HG03060 (cell line): ENCODE data around the gene ANKRD36C.
"Not testable (repeated sequence)": the region's sequence is repeated elsewhere in the genome, so short reads cannot be mapped to it uniquely, and the experiment has no call there.

Experiments
- ATAC-seq: cut with Tn5 transposase; IDR thresholded peaks from one replicate; pipeline ENCODE4 v1.9.1; 2021; ENCODE audit warnings: low read depth, moderate number of reproducible peaks; ENCODE audit not compliant: unreplicated experiment

The ANKRD36C gene

DNA sequence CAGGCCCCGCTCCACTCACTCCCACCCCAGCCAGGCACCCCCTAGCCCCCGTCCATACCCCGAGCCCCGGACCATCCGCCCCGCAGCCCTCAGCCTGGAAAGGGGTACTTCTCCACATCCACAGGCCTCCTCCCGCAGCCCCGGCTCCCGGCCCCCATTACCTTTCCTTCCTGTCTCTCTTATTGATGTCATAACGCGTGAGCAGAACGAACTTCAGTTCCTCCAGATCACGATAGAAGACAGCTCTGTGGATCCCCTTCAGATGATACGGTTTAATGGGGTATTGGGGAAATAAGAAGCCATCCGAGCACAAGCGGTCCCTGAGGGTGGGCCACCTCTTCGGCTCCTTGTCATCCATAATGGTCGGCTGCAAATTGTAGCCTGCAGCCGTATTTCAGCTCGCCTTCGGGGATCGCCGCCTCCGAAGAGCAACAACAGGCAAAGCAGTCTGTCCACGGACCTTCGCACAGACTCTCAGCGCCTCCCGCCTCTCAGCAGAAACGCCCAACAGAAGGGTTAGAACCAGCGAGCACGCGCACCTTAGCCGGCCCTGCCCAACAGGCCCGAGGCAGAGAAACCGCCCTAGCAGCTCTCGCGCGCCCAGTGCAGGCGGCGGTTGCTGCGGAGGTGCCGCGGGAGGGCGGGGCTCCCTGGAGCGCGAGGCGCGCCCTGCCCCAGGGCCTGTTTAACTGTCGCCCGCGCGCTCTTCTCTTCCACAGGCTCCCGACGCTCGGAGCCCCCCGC, at the start of gene ANKRD36C:
TSS of gene ANKRD36C (minus strand) at position 474 of the 744 bp plus-strand sequence. CDS start at position 358, 116 bp downstream.
- peak; percentile 80 for ATAC-seq

DNA sequence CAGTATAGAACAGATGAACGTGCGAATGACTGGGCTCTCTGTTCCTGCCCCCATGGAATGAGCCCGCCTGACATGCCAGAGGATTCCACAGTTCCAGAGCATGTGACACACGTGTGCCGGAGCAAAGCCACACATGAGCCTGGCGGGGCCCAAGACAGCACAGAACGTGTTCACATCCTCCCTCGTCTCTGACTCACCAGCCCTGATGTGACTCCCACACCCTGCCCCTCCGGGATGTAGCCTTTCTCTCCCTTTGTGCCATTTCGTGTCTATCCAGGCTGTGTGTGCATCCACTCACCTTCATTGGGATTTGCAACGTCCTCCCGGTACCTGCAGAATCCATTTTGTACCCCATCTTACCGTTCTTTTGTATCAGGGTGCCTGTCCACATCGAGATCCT, 43.9 kb upstream of the ANKRD36C start:
- ATAC-seq = not testable (repeated sequence)

DNA sequence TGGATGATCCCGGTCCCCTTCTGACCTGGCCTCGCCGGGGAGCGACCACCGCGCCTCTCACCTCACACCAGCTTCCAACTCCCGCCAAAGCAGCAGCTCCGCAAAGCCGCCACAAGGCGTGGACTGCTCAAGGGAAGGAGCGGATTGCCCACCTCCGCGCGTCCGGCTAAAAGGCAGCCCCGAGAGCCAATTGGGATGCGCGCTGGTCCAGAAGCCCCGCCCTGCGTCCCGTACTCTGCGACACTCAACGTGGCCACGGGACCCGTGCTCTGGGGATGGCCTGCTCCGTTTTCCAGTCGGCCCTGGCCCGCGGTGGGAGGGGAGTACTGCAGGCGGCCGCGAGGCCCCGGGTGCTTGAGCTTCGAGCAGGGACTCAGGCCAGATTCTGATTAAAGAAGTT, 43.2 kb upstream of the ANKRD36C start, which contains the start of gene GPAT2:
TSS of gene GPAT2 (minus strand) at position 125 of the 400 bp plus-strand sequence. CDS start 2,557 bp downstream, outside the sequence.
- not testable (repeated sequence) for ATAC-seq

DNA sequence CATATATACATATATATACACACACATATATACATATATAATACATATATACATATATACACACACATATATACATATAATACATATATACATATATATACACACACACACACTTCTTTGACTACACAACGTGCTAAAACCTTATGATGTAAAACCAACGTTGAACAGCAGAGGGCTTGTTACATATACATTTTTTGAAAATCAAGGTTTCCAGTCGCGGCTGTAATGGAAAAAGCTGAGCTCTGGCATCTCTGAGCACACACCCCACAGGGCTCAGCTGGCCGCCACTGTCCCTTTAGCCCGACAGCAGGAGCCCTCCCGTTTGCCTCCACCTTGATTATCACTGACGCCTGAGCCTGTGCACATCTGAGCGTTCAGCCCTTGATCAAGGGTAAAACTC, 42.4 kb upstream of the ANKRD36C start:
- not testable (repeated sequence) for ATAC-seq

DNA sequence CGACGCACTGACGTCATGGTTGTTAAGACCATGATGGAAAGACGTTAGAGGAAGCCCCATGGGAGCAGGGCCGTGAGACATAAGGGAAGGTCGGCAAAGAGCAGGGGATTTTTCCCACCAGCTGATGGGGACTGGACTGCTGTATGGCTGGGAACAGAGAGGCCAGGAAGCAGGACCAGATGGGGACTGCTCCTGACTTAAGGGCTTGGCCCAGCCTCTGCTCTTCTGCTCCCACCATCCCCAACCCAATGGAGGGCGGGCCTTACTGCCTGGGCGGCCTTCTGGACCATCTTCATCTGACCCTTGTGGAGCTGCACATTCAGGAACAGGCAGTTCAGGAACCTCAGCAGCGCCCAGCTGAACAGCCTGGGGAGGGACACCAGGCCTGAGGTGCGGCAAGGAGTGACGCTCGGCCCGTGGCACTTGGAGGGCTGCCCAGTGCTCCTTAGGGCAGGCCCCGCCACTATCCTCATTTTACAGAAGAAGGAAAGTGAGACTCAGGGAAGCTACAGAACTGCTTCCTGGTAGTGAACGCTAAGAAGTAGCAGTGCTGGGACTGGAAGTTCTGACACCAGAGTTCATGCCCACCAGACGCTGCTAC, 36.2 kb upstream of the ANKRD36C start:
- not testable (repeated sequence) for ATAC-seq

DNA sequence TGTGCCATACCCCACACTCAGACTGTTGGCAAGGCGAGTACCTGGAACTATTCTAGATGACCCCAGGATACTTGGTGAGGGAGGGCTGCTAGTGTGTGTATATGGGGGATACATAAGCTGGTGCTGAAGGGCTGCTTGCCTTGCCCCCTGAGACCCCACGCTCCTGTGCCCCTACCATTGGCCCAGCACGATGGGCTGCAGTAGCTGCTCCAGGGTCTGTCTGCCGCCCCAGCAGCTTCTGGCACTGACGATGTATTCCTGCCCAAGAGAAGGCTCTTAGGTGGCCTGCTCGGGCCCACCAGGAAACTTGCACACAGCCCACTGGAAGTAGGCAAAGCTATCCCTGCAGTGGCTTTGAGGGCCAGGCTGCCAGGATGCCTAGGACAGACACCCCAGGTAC, 34.1 kb upstream of the ANKRD36C start:
- not testable (repeated sequence) for ATAC-seq

DNA sequence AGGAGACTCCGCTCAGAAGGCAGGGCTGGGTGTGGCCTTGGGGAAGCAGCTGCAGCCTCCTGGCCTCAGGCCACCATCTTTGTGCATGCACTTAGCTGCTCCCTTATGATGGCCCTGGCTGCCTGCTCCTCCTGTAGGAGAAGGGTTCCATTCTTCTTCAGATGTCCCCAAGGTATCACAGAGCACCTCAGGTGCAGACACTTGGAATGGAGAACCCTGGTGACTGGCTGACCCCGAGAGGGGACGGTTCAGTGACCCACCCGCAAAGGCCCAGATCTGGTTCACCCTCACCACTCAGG, 33.5 kb upstream of the ANKRD36C start:
- ATAC-seq = no peak

DNA sequence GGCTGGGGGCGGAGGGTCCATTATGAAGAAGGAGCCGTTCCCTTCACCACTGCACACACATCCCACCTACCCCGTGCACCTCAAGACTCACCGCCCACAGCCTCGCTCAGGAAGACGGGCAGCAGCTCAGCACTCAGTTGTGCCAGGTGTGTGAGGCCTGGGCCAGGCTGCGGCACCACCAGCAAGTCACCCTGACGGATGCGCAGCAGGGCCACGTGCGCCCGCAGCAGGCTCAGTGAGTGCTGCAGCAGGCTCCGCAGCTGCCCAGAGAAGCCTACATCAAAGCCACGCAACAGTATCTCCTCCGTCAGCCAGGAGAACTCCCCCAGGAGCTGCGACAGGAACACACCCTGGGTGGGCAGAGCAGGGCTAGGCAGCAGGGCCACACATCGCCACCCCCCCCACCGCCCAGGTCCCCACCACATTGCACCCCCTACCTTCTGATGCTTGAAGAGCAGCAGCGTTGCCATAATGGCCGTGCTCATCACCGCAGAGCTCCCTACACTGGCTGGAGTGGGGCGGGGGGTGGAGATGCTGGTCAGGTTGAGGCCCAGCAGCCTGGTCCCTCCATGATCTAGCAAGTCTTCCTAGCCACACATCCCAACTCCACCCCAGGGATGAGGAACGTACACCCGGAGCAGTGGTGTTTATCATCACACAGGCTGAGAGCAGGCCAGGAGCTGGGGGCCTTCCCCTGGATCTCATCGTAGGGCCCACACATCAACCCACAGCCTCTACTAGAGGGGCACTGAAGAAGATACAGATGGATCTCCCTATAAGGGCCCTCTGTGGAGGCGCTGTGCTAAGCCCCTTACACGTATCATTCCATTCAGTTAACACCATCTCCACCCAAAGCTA, 32.9 kb upstream of the ANKRD36C start:
- ATAC-seq = no peak

DNA sequence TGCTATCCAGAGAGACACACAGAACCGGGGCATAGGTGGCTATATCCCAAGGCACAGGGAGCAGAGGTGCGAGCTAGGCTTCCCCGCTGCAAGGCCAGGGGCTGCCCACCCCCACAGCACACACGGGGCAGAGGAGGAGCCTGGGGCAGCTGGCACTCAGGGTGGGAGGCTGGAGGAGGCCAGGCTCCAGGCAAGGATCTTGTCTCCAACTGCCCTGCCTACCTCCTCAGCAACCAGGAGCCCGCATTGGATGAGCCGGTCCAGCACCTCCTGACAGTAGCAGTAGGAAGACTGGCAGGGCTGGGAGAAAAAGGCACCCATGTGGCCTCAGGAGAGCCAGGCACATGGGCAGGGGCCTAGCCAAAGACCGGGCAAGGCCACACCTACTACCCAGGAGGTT, 32.1 kb upstream of the ANKRD36C start:
- not testable (repeated sequence) for ATAC-seq

DNA sequence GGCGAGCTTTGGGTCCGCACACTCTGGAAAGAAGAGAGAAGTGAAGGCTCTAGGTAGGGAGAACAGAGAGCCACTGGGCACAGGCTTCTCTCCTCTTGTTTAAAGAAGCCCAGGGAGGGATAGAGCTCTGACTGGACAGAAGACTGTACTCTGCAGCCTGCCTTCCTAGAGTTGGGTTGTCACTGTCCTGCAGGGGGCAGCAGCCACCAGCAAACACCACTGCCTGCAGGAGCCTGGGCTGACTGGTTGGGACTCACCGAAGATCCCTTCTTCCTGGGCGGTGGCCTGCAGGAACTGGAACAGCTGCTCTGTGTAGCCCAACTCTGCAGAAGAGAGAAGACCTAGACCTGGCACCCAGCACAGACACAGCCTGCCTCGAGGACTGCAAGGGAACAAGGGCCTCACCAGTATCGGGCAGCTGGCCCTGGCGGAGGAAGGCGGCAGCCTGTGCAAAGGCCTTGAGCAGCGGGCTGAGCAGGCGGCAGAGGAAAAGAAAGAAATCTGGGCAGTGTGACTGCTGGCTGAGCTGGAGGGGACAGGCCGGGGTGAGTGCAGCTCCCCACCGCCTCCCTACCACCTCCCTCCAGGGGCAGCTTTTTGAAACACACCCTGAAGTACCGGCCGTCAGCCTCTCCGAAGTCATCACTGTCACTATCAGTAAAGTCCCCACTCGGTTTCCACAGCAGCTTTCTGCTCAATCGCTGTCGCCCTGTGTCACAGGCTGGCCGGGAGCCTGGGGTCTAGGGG, 31.2 kb upstream of the ANKRD36C start:
- not testable (repeated sequence) for ATAC-seq

DNA sequence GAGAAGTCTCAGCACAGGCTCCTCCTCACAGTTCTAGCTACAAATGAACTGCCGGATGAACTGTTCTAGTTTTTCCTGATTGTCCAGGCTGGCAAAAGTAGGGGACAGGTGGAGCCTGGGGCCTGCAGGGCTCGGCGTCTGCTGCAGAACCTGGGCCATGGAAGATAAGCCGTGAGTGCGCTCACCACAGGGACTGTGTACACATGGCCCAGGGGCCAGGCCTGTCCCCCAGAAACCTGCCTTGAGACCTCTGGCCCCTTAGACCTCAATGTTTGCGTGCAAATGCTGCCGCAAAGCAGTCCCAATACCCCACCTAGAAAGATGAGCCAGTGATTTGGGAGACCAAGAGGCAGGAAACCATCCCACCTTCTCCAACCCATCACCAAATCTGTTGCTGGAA, 30.5 kb upstream of the ANKRD36C start:
- ATAC-seq = not testable (repeated sequence)

DNA sequence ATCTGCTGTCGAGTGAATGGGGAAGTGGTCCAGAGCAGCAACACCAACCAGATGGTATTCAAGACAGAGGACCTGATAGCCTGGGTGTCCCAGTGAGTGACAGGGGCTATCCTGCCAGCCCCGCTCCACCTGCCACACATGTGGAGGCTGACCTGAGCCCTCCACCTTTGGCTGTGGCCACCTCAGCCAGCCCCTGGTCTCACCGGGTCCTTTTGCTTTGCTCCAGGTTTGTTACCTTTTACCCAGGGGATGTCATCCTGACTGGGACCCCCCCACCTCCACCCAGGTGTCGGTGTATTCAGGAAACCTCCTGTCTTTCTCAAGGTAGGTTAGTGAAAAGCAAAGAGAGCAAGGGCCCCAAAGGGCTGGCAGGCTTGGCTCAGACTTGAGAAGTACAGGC, 29.5 kb upstream of the ANKRD36C start:
- not testable (repeated sequence) for ATAC-seq

DNA sequence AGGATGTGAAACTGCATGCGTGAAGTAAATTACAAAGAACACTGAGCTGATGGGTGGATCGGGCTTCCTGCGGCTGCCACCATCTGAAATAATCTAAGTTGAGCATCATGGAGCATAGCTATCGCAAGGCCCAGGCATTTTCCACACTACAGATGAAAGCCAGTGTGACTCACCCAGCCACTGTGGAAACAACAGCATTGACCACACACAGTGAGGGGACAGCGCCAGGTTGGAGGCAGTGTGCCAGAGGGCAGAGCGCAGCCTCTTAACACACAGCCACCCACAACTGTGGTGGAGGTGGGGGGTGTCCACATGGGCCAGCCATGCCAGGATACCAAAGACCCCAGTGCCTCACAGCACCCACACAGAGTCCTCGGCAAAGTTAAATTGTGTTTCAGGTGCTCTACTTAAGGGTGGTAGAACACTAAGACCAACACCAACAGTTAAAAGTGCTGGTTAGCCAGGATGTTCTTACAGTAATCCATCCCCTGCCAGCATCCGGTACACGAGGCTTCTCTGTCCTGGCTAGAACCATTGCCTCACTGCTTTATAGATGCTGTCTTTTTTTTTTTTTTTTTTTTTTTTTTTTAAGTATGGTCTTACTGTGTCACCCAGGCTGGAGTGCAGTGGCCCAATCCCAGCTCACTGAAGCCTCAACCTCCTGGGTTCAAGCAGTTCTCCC, 28.4 kb upstream of the ANKRD36C start:
- not testable (repeated sequence) for ATAC-seq

DNA sequence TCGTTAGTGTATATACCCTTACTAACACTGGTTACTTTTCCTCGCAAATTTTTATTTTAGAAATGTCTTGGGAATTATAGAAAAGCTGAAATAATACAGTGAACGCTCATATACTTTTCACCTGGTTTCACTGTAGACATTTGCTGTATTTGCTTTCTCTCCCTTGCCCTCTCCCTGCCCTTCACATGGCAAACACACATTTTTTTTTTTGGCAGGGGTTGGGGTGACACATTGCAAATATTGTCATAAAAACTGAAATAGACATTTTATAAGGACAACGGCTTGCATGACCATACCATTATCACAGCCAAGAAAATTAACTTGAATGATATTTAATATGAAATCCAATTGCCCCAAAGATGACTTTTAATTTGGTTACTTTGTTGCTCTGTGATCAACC, 24.7 kb upstream of the ANKRD36C start:
- ATAC-seq = not testable (repeated sequence)

DNA sequence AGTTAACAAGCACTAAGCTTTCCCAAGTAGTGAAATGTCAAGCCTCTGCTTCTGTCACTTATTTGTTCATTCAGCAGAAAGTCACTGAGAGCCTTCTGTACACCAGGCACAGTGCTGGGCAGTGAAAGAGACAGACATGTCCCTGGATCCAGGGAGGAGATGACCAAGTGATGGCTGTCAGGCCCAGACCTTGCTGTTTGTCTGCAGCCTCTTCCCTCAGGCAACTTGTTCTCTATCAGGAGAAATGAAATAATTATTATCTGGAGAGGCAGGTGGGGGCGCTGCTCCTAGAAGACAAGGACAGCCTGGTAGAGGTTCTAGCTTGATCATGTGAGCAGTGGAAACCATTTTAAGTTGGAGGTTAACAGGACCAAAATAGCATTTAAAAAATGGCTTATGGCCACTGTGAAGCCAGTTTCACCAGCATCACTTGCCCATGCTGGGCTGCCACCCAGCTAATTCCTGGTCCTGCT, 21.2 kb upstream of the ANKRD36C start:
- not testable (repeated sequence) for ATAC-seq

DNA sequence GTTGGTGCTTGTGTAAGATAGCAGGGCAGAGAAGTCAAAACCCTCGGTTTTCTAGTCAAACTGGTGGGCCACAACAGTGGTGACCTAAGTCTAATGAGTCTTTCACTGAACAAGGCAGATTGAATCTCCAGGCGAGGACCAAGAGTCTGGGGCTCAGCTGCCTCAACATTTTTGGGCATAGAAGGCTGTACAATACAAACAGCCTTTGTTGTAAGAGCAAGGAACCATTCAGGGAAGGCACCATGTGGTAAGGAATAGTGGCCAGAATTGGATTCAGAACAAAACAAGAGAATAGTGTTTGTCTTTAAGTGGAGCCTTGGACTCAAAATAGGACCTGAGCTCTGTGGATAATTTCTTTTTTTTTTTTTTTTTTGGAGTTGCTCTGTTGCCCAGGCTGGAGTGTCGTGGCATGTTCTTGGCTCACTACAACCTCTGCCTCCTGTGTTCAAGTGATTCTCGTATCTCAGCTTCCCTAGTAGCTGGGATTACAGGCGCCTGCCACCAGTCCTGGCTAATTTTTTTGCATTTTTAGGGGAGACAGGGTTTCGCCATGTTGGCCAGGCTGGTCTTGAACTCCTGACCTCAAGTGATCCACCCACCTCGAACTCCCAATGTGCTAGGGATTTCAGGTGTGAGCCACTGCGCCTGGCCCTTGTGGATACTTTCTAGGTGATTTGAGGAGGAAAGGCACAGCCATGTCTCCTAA, 20.6 kb upstream of the ANKRD36C start:
- not testable (repeated sequence) for ATAC-seq

DNA sequence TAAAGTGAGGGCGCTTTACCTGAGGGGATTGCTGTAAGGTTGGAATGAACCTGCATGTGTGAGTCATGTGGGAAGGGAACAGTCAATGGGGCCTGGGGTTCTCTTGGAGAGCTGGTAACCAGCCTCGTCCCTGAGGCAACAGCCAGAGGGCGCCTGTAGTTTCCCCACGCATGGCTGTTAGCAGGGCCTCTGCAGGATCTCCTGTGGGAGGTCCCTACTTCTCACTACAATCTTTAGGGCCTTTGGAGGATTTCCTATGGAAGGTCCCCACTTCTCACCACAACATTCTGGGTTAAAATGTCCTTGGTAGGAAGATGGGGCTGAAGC, 19.5 kb upstream of the ANKRD36C start:
- ATAC-seq = not testable (repeated sequence)

DNA sequence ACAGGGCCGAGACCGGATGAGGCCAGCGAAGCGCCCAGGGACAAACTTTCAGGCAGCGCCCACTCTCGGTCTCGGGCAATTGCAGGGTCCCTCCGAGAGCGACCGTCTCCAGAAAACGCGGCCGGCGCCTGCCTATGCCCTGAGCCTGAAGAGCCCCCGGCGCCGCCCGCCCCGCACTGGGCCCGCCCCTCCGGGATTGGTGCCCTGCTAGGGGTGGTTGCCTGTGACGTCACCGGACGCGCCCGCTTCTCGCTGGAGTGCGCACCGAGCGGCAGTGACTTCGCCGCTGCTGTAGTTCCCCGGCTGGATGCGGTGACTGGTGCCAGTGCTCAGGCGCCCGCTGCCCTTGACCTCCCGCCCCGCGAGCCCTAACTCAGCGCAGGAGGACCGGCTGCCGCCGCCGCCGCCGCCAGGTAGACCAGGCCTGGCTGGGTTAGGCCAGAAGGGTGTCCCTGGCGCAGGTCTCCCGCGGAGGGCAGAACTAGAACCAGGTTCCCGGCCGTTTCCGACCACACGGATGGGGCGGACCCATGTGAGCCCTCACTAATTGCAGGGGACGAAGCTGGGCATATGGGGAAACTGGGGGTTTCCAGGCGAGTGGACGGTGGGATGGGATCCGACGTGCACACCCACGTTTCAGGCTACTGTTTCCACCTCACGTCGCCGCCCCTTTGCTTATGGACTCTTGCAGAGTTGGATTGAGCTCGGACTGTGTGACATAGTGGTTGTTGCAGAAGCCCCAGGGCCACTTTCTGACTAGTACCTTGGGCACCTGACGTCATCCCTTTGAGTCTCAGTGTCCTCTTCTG, 18.9 kb upstream of the ANKRD36C start:
- ATAC-seq = peak; percentile 82
